PFSK-1 (cell line): ENCODE measurements around the gene TTLL5.

Experiments
- FOXP2 ChIP-seq: optimal IDR thresholded peaks from 2 replicates; pipeline ENCODE3; 2011; ENCODE audit warnings: borderline replicate concordance, control low read depth, inconsistent platforms; ENCODE audit not compliant: insufficient read depth; ENCODE audit errors: extremely low read length, extremely low read depth
- POLR2AphosphoS5 ChIP-seq: IDR thresholded peaks from 2 replicates; pipeline ENCODE4 v1.6.1; 2012; ENCODE audit warnings: low read depth, mild to moderate bottlenecking, control low read depth, low read length, moderate library complexity
- REST ChIP-seq, 2 experiments: IDR thresholded peaks; 2 replicates each; pipeline versions ENCODE4 v1.6.1 to v1.8.0; 2011 to 2012; ENCODE audit warnings: low read depth in 2 of 2, low read length in 2 of 2, control low read depth in 1 of 2, inconsistent platforms in 1 of 2, mild to moderate bottlenecking in 1 of 2, moderate library complexity in 1 of 2; ENCODE audit not compliant: insufficient read depth in 1 of 2
- SIN3A ChIP-seq: IDR thresholded peaks from 2 replicates; pipeline ENCODE4 v1.6.1; 2012; ENCODE audit warnings: mild to moderate bottlenecking, low read length, moderate library complexity, borderline replicate concordance; ENCODE audit not compliant: insufficient read depth
- TAF1 ChIP-seq: IDR thresholded peaks from 2 replicates; pipeline ENCODE4 v1.6.1; 2012; ENCODE audit warnings: low read length, control low read depth, borderline replicate concordance; ENCODE audit not compliant: insufficient read depth

TTLL5 gene

GRCh38 chr14:75711105-75711795, 50.2 kb downstream of the TTLL5 start:
- TF ChIP-seq TAF1 (no peak), SIN3A (no peak), REST (IDR thresholded peaks at IDR 0.05; ENCODE audit: insufficient read depth in 1 of 2, low read depth in 2 of 2, low read length in 2 of 2) (no peak), POLR2AphosphoS5 (no peak), FOXP2 (no peak)

DNA sequence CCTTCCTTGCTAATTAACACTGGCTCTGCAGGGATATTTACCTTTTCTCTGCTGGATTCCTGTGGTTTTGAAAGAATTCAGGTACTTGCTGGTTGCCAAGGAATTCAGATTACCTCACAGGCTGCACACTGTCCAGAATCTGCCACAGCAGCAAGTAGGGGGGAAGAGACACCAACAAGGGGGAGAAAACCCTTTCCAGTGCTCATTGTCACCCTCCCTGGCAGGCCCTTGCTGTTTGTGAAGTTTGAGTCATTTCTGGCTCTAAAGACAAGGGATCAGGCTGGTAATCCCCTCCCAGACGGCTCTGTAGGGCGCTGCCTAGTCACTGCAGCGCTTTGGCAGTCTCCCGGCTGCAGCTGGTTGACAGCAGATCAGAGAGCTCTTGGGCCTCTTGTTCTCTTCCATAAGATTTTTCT, 50.8 kb downstream of the TTLL5 start:
- no peak for TF ChIP-seq SIN3A
- no peak for TF ChIP-seq FOXP2
- TF ChIP-seq TAF1: no peak
- TF ChIP-seq REST (IDR thresholded peaks at IDR 0.05; ENCODE audit: insufficient read depth in 1 of 2, low read depth in 2 of 2, low read length in 2 of 2): no peak
- no peak for TF ChIP-seq POLR2AphosphoS5

DNA sequence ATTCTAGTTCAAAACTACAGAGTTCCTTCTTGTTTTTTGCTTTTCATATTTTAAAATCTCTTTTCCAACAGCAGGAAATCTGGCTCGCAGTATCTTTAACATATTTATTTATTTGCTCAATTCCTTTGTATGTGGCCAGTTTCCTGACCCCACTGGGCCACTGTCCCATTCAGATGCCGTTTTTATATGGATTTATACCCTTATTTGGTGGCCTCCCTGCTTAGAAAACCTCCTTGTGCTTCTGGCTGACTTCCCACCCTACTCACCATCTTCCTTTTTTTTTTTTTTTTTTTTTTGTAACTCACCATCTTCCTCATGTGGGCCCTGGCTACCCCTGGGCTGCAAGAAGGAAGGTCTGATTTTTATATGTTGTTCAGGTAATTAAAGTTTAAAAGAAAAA, 53.9 kb downstream of the TTLL5 start:
- no peak for TF ChIP-seq SIN3A
- no peak for TF ChIP-seq REST (IDR thresholded peaks at IDR 0.05; ENCODE audit: insufficient read depth in 1 of 2, low read depth in 2 of 2, low read length in 2 of 2)
- TF ChIP-seq POLR2AphosphoS5: no peak
- no peak for TF ChIP-seq TAF1
- no peak for TF ChIP-seq FOXP2

DNA sequence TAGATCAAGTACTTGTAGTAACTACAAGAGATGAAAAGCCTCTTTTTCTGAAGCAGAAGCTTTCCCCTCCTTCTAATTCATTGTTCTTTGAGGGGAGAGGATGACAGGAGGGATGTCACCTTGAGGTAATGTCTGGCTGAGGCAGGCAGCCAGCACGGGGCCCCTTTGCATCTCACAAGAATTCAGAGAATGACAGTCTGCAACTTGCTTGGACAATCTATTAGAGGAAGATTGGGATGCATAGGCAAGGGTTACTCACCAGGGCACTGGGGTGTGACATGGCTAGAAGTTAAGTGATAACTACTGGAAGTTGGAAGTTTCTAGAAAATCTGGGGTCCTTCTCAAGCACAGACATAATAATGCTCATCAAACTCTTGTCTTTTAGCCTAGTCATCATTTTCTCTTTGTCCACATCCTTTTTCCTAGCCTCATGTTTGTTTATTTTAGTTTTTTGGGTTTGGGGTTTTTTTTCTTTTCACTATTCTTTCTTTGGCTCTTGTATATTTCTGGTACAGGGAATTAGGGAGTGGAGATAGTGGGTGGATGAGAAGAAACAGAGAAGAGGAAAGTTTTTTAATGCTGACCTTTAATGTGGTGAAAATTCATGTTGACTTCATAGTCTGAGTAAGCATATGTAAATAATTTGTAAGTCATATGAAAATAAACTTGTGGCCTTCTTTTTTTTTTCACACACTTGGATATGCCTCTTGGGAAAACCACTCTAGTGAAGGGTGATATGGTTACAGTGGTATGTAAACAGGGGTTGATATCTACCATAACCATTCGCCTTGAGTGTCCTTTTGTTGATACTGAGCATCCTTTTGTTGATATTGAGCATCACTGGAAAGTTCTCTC, 55.1 kb downstream of the TTLL5 start:
- TF ChIP-seq SIN3A (no peak), REST (IDR thresholded peaks at IDR 0.05; ENCODE audit: insufficient read depth in 1 of 2, low read depth in 2 of 2, low read length in 2 of 2) (no peak), TAF1 (no peak), FOXP2 (no peak), POLR2AphosphoS5 (no peak)

- TF ChIP-seq SIN3A: no peak
Measured at GRCh38 chr14:75717729-75718128, 56.7 kb downstream of the TTLL5 start.
